ENCODE measurements around the gene DUOX1.

DUOX1 gene

GRCh38 chr15:45107941-45108630 lies 21.7 kb upstream of the DUOX1 start:
- DNase-seq (ENCODE audit: insufficient read length) (no peak), FAIRE-seq (no peak)
- no peak for TF ChIP-seq POLR2A (IDR thresholded peaks at IDR 0.05; ENCODE audit: low read depth, low read length)
- no peak for TF ChIP-seq TAF1 (IDR thresholded peaks at IDR 0.05; ENCODE audit: borderline replicate concordance, low read depth, low read length)
- TF ChIP-seq POLR2AphosphoS5 (IDR thresholded peaks at IDR 0.05; ENCODE audit: low read depth, low read length), result no peak

GRCh38 chr15:45110256-45110820 lies 19.5 kb upstream of the DUOX1 start:
- FAIRE-seq, result no peak

GRCh38 chr15:45111390-45112142 lies 18.2 kb upstream of the DUOX1 start:
- no peak for TF ChIP-seq POLR2AphosphoS5 (IDR thresholded peaks at IDR 0.05; ENCODE audit: low read depth, low read length)
- TF ChIP-seq POLR2A (IDR thresholded peaks at IDR 0.05; ENCODE audit: low read depth, low read length), result no peak
- no peak for DNase-seq (ENCODE audit: insufficient read length)
- no peak for FAIRE-seq

More at GRCh38 chr15:45110256-45110820, 19.5 kb upstream of the DUOX1 start:
- no peak for DNase-seq (ENCODE audit: insufficient read length)
- no peak for TF ChIP-seq POLR2A (IDR thresholded peaks at IDR 0.05; ENCODE audit: low read depth, low read length)
- no peak for TF ChIP-seq POLR2AphosphoS5 (IDR thresholded peaks at IDR 0.05; ENCODE audit: low read depth, low read length)

GRCh38 chr15:45112143-45112590 lies 17.6 kb upstream of the DUOX1 start:
- TF ChIP-seq POLR2AphosphoS5 (IDR thresholded peaks at IDR 0.05; ENCODE audit: low read depth, low read length) (no peak), POLR2A (IDR thresholded peaks at IDR 0.05; ENCODE audit: low read depth, low read length) (no peak), TAF1 (IDR thresholded peaks at IDR 0.05; ENCODE audit: borderline replicate concordance, low read depth, low read length) (no peak)

GRCh38 chr15:45112591-45113379 lies 17.0 kb upstream of the DUOX1 start:
- no peak for TF ChIP-seq POLR2AphosphoS5 (IDR thresholded peaks at IDR 0.05; ENCODE audit: low read depth, low read length)
- TF ChIP-seq TAF1 (IDR thresholded peaks at IDR 0.05; ENCODE audit: borderline replicate concordance, low read depth, low read length), result no peak
- no peak for TF ChIP-seq POLR2A (IDR thresholded peaks at IDR 0.05; ENCODE audit: low read depth, low read length)
- no peak for DNase-seq (ENCODE audit: insufficient read length)
- FAIRE-seq, result no peak

More at GRCh38 chr15:45112143-45112590, 17.6 kb upstream of the DUOX1 start:
- FAIRE-seq (no peak), DNase-seq (ENCODE audit: insufficient read length) (no peak)

- DNase-seq (ENCODE audit: insufficient read length) (no peak), FAIRE-seq (no peak)
Observed at GRCh38 chr15:45113380-45113990, 16.3 kb upstream of the DUOX1 start.

GRCh38 chr15:45114076-45114750 lies 15.6 kb upstream of the DUOX1 start, which contains the start of the genes DUOX2 and DUOXA2:
TSS of gene DUOX2 (minus strand) at chr15:45114172. CDS start at chr15:45113411, 761 bp downstream.
TSS of gene DUOXA2 (plus strand) at chr15:45114326. CDS start at chr15:45114606, 280 bp downstream.
- TF ChIP-seq POLR2AphosphoS5 (IDR thresholded peaks at IDR 0.05; ENCODE audit: low read depth, low read length), result no peak
- no peak for DNase-seq (ENCODE audit: insufficient read length)
- FAIRE-seq, result no peak

More at GRCh38 chr15:45113380-45113990, 16.3 kb upstream of the DUOX1 start:
- TF ChIP-seq POLR2AphosphoS5 (IDR thresholded peaks at IDR 0.05; ENCODE audit: low read depth, low read length) (no peak), POLR2A (IDR thresholded peaks at IDR 0.05; ENCODE audit: low read depth, low read length) (no peak), TAF1 (IDR thresholded peaks at IDR 0.05; ENCODE audit: borderline replicate concordance, low read depth, low read length) (no peak)

GRCh38 chr15:45114751-45115085 lies 15.1 kb upstream of the DUOX1 start:
- no peak for TF ChIP-seq POLR2AphosphoS5 (IDR thresholded peaks at IDR 0.05; ENCODE audit: low read depth, low read length)
- no peak for TF ChIP-seq TAF1 (IDR thresholded peaks at IDR 0.05; ENCODE audit: borderline replicate concordance, low read depth, low read length)
- no peak for TF ChIP-seq POLR2A (IDR thresholded peaks at IDR 0.05; ENCODE audit: low read depth, low read length)
- DNase-seq (ENCODE audit: insufficient read length) (no peak), FAIRE-seq (no peak)

GRCh38 chr15:45115312-45115820 lies 14.4 kb upstream of the DUOX1 start:
- DNase-seq (ENCODE audit: insufficient read length), result no peak
- no peak for TF ChIP-seq TAF1 (IDR thresholded peaks at IDR 0.05; ENCODE audit: borderline replicate concordance, low read depth, low read length)
- no peak for TF ChIP-seq POLR2AphosphoS5 (IDR thresholded peaks at IDR 0.05; ENCODE audit: low read depth, low read length)
- TF ChIP-seq POLR2A (IDR thresholded peaks at IDR 0.05; ENCODE audit: low read depth, low read length), result no peak
- FAIRE-seq, result no peak

- DNase-seq (ENCODE audit: insufficient read length) (no peak), FAIRE-seq (no peak)
- no peak for TF ChIP-seq POLR2A (IDR thresholded peaks at IDR 0.05; ENCODE audit: low read depth, low read length)
- TF ChIP-seq TAF1 (IDR thresholded peaks at IDR 0.05; ENCODE audit: borderline replicate concordance, low read depth, low read length), result no peak
- TF ChIP-seq POLR2AphosphoS5 (IDR thresholded peaks at IDR 0.05; ENCODE audit: low read depth, low read length), result no peak
Observed at GRCh38 chr15:45116006-45116481, 13.8 kb upstream of the DUOX1 start.

Measured in GM12892 (cell line).